SK-N-SH (cell line): ENCODE measurements around the gene MPHOSPH9. TPM values are rescaled to one million over a fixed set of nuclear protein-coding genes. Genes with fewer than 3 reads are reported as not detected.
"Not testable (repeated sequence)": the region's sequence is repeated elsewhere in the genome, so short reads cannot be mapped to it uniquely, and the experiment has no call there.

Experiments used
- CTCF ChIA-PET: fragments of 300-600, 350-600 bp; formaldehyde crosslinking; extraction: SDS; loops from one replicate; lab custom pipeline; 2021; lab: Yijun Ruan, JAX
- POLR2A ChIA-PET: fragments of 350-600 bp; sonication (Branson Sonifier 250); formaldehyde crosslinking; extraction: SDS; loops from one replicate; lab custom pipeline; 2020; ENCODE audit warnings: antibody characterized with exemption, inconsistent platforms; lab: Yijun Ruan, JAX
- DNase-seq: peaks from one replicate; pipeline ENCODE4 v3.0.0; 2012
- H2AFZ ChIP-seq: fragments of 200-600 bp; sonication (generic); 2 replicates; pipeline ENCODE4 v1.8.1; 2016; ENCODE audit warnings: antibody characterized with exemption, mild to moderate bottlenecking, low read depth
- H3F3A ChIP-seq: fragments of 200-600 bp; sonication (generic); replicated peaks from 2 replicates; pipeline ENCODE3; 2016; ENCODE audit warnings: antibody characterized with exemption, mild to moderate bottlenecking; ENCODE audit not compliant: insufficient read depth
- H3K27ac ChIP-seq, 2 experiments: fragments of 200-500 bp in 1 of 2; fragments of 200-600 bp in 1 of 2; sonication (Bioruptor generic) in 1 of 2; sonication (generic), shearing (Covaris generic) in 1 of 2; 2 replicates each; pipeline versions ENCODE4 v1.5.1 to v1.6.1; 2014 to 2016; ENCODE audit warnings: low read depth in 2 of 2, inconsistent platforms in 1 of 2, low read length in 1 of 2, mild to moderate bottlenecking in 1 of 2, mixed read lengths in 1 of 2
- H3K27me3 ChIP-seq: fragments of 200-600 bp; sonication (generic), shearing (Covaris generic); 2 replicates; pipeline ENCODE4 v1.6.1; 2016; ENCODE audit warnings: mixed run types; ENCODE audit not compliant: insufficient read depth
- H3K36me3 ChIP-seq, 2 experiments: fragments of 200-500 bp in 1 of 2; fragments of 200-600 bp in 1 of 2; sonication (Bioruptor generic) in 1 of 2; sonication (generic) in 1 of 2; replicated peaks in 1 of 2; 2 replicates each; pipeline versions ENCODE3 to v1.5.1; 2014 to 2016; ENCODE audit warnings: low read length in 1 of 2, mild to moderate bottlenecking in 1 of 2; ENCODE audit not compliant: insufficient read depth in 2 of 2, control insufficient read depth in 1 of 2
- H3K4me1 ChIP-seq, 2 experiments: fragments of 200-500 bp in 1 of 2; fragments of 200-600 bp in 1 of 2; sonication (Bioruptor generic) in 1 of 2; sonication (generic), shearing (Covaris generic) in 1 of 2; 2 replicates each; pipeline versions ENCODE4 v1.5.1 to v1.6.1; 2014 to 2016; ENCODE audit warnings: low read depth in 1 of 2, low read length in 1 of 2, mixed run types in 1 of 2; ENCODE audit not compliant: insufficient read depth in 2 of 2, control insufficient read depth in 1 of 2
- H3K4me2 ChIP-seq: fragments of 200-600 bp; sonication (generic), shearing (Covaris generic); 2 replicates; pipeline ENCODE4 v1.6.1; 2017; ENCODE audit warnings: mixed run types
- H3K4me3 ChIP-seq, 2 experiments: fragments of 200-500 bp in 1 of 2; fragments of 200-600 bp in 1 of 2; sonication (Bioruptor generic) in 1 of 2; sonication (generic), shearing (Covaris generic) in 1 of 2; 2 replicates each; pipeline versions ENCODE4 v1.5.1 to v1.8.1; 2014 to 2016; ENCODE audit warnings: low read depth in 2 of 2, inconsistent platforms in 1 of 2, low read length in 1 of 2, mild to moderate bottlenecking in 1 of 2, mixed read lengths in 1 of 2, moderate library complexity in 1 of 2
- H3K79me2 ChIP-seq: fragments of 200-600 bp; sonication (generic); 2 replicates; pipeline ENCODE4 v1.8.1; 2017; ENCODE audit warnings: mild to moderate bottlenecking; ENCODE audit not compliant: insufficient read depth
- H3K9ac ChIP-seq: fragments of 200-600 bp; sonication (generic); 2 replicates; pipeline ENCODE4 v1.6.1; 2017; ENCODE audit warnings: mixed run types
- H3K9me2 ChIP-seq: fragments of 200-600 bp; sonication (generic); 2 replicates; pipeline ENCODE4 v1.6.1; 2017; ENCODE audit warnings: mixed run types
- H3K9me3 ChIP-seq: fragments of 200-600 bp; sonication (generic); 2 replicates; pipeline ENCODE4 v1.6.1; 2017; ENCODE audit warnings: mixed run types, mild to moderate bottlenecking, moderate library complexity
- H4K20me1 ChIP-seq: fragments of 200-600 bp; sonication (generic); 2 replicates; pipeline ENCODE4 v1.6.1; 2017; ENCODE audit warnings: mild to moderate bottlenecking, mixed run types; ENCODE audit not compliant: insufficient read depth
- FOXJ3 ChIP-seq: sonication (generic); formaldehyde crosslinking; IDR thresholded peaks from 2 replicates; pipeline ENCODE4 v1.5.1; 2020; ENCODE audit warnings: mild to moderate bottlenecking, missing genetic modification reagents
- NFIC ChIP-seq: IDR thresholded peaks from 2 replicates; pipeline ENCODE4 v1.4.0; 2012; ENCODE audit warnings: borderline replicate concordance
- WGBS: methylation state at CpG from one replicate; pipeline ENCODE4 v1.1.6; 2017; ENCODE audit warnings: low lambda C conversion rate; 5-methylcytosine and 5-hydroxymethylcytosine counted together
- polyA plus RNA-seq, 3 experiments: library from polyadenylated mRNA; depleted of rRNA; stranded (reverse); fragments of >200 nt; gene quantifications; 2 replicates each; pipeline ENCODE4 v1.2.3, GENCODE V29; 2012

The MPHOSPH9 gene
- polyA plus RNA-seq, 1 of the 3 experiments (the other 2 are of a cell fraction): 9.0 TPM

DNA sequence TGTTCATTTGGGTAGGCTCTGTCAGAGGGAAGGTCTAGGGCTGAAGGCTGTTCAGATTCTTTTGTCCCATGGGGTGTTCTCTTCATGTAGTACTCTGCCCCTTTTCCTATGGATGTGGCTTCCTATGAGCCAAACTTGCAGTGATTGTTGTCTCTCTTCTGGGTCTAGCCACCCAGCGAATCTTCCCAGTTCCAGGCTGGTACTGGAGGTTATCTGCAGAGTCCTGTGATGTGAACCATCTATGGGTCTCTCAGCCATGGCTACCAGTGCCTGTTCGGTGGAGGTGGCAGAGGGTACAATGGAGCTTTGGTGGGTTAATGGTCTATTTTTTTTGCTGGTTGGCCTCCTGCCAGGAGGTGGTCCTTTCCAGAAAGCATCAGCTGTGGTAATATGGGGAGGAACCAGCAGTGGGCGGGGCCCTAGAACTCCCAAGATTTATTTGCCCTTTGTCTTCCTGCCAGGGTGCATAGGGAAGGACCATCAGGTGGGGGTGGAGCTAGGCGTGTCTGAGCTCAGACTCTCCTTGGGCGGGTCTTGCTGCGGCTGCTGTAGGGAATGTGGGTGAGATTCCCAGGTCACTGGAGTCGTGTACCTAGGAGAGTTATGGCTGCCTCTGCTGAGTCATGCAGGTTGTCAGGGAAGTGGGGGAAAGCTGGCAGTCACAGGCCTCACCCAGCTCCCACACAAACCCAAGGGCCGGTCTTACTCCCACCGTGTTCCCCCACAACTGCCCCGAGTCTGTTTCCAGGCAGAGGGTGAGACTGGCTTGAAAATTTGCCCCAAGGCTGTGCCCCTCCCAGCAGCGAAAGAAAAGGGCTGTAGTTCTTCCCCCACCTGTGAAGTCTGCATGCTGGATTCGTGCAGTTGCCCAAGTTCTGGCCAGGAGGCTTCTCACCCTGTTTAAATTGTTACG is 17.8 kb upstream of the MPHOSPH9 start:
- no peak overlapping the region for H2AFZ ChIP-seq
- peaks cover 11% of the 10 kb centered on the region; the same call in 1 of the 2 replicates for H4K20me1 ChIP-seq
- H3K9ac ChIP-seq: no peak overlapping the region
- H3K4me1 ChIP-seq: peaks cover 0 to 3% of the 10 kb centered on the region in 2 experiments; a peak in 2 of 4 replicates
- ChIA-PET CTCF (interaction anchor here (1.2 to 2.4 kb wide), 3 partner anchors 9 to 18 kb away, joined by 4 to 6 read pairs (median 5); no protein-coding TSS in a partner anchor), POLR2A (interaction anchor here (1.2 to 1.7 kb wide), 2 partner anchors 17 to 18 kb away, joined by 6 to 7 read pairs; partner anchors contain the start of genes MPHOSPH9 and MTRFR)
- H3K4me2 ChIP-seq: no peak overlapping the region
- 78% methylated on average over 9 of the region's 13 CpGs for WGBS
- H3K9me3 ChIP-seq: no peaks in the 10 kb centered on the region
- H3F3A ChIP-seq: peaks cover 7% of the 10 kb centered on the region
- peaks cover 97% of the 10 kb centered on the region for H3K79me2 ChIP-seq
- peaks cover 16 to 40% of the 10 kb centered on the region in 2 experiments for H3K36me3 ChIP-seq
- DNase-seq: no peak
- no peak overlapping the region; a peak in 1 of 4 replicates for H3K27ac ChIP-seq
- no peaks in the 10 kb centered on the region for H3K27me3 ChIP-seq
- H3K4me3 ChIP-seq: no peak overlapping the region
- H3K9me2 ChIP-seq: no peaks in the 10 kb centered on the region
- TF ChIP-seq NFIC (0 out of 2 replicates have a peak, but pooled peaks have one; percentile 6), FOXJ3 (CRISPR knock-in tag) (no peak)

DNA sequence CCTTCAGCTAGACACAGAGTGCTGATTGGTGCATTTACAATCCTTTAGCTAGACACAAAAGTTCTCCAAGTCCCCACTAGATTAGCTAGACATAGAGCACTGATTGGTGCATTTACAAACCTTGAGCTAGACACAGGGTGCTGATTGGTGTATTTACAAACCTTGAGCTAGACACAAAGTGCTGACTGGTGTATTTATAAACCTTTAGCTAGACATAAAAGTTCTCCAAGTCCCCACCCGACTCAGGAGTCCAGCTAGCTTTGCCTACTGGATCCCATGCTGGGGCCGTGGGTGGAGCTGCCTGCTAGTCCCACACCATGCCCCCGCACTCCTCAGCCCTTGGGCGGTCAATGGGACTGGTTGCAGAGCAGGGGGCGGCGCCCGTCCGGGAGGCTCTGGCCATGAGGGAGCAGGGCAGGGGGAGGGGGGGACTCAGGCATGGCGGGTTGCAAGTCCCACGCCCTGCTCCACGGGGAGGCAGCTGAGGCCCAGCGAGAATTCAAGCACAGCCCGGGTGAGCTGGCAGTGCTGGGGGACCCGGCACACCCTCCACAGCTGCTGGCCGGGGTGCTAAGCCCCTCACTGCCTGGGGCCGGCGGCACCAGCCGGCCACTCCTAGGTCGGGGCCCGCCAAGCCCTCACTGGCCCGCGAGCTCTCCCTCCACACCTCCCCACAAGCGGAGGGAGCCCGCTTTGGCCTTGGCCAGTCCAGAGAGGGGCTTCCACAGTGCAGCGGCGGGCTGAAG is 16.2 kb upstream of the MPHOSPH9 start:
- not testable (repeated sequence) for H3K9me3 ChIP-seq, H3K9ac ChIP-seq, DNase-seq, H3K4me1 ChIP-seq, H3F3A ChIP-seq, H3K27ac ChIP-seq, H3K4me2 ChIP-seq, H3K27me3 ChIP-seq, H3K9me2 ChIP-seq, H3K4me3 ChIP-seq, H2AFZ ChIP-seq
- ChIA-PET CTCF (interaction anchor here (1.3 to 2.2 kb wide), 2 partner anchors 11 kb away, joined by 5 to 17 read pairs; no protein-coding TSS in a partner anchor), POLR2A (interaction anchor here (0.9 to 1.2 kb wide), 2 partner anchors 11 to 16 kb away, joined by 3 to 4 read pairs; partner anchors contain the start of genes MPHOSPH9 and MTRFR)
- Histone ChIP-seq H4K20me1 (peaks cover 11% of the 10 kb centered on the region; the same call in 1 of the 2 replicates), H3K79me2 (peaks cover 96% of the 10 kb centered on the region), H3K36me3 (peaks cover 11 to 34% of the 10 kb centered on the region in 2 experiments)
- 96% methylated on average over 12 of the region's 26 CpGs for WGBS

DNA sequence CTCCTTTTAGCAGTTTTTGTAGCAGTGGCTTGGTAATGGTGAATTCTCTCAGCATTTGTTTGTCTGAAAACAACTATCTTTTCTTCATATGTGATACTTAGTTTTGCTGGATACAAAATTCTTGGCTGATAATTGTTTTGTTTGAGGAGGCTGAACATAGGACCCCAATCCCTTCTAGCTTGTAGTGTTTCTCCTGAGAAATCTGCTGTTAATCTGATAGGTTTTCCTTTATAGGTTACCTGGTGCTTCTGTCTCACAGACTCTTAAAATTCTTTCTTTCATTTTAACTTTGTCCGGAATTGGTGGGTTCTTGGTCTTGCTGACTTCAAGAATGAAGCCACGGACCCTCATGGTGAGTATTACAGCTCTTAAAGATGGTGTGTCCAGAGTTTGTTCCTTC is 15.2 kb upstream of the MPHOSPH9 start:
- H3K27me3 ChIP-seq, H3K9ac ChIP-seq, H3K4me3 ChIP-seq, H3K27ac ChIP-seq, DNase-seq, H3K4me2 ChIP-seq, H4K20me1 ChIP-seq, POLR2A ChIA-PET, H2AFZ ChIP-seq, H3K9me2 ChIP-seq, H3K4me1 ChIP-seq, H3F3A ChIP-seq, H3K9me3 ChIP-seq: not testable (repeated sequence)
- 95% methylated on average over 2 of the region's 2 CpGs for WGBS
- H3K36me3 ChIP-seq: peaks cover 3 to 34% of the 10 kb centered on the region in 2 experiments
- CTCF ChIA-PET: interaction anchor here (2.2 kb wide), 1 partner anchor 10 kb away, joined by 17 read pairs; no protein-coding TSS in a partner anchor
- H3K79me2 ChIP-seq: peaks cover 90% of the 10 kb centered on the region
